Astrocyte of the spinal cord (primary cell): ENCODE data around the gene CLEC4M.
"Not testable (repeated sequence)": the region's sequence is repeated elsewhere in the genome, so short reads cannot be mapped to it uniquely, and the experiment has no call there.

Source experiments
- DNase-seq: peaks from one replicate; pipeline ENCODE4 v3.0.0; 2011; ENCODE audit warnings: low read depth, low spot score
- H3K4me3 ChIP-seq: 2 replicates; pipeline ENCODE4 v1.5.1; 2011; ENCODE audit warnings: low read depth, mild to moderate bottlenecking, low read length, moderate library complexity
- CTCF ChIP-seq: IDR thresholded peaks from 2 replicates; pipeline ENCODE4 v1.5.1; 2012; ENCODE audit warnings: low read depth, mild to moderate bottlenecking, low read length, inconsistent platforms
- in situ Hi-C: cut with HindIII; loops from 2 replicates; pipeline ENCODE4 v1.10.0; 2017; ENCODE audit warnings: low sequenced_read_pairs

CLEC4M gene

DNA sequence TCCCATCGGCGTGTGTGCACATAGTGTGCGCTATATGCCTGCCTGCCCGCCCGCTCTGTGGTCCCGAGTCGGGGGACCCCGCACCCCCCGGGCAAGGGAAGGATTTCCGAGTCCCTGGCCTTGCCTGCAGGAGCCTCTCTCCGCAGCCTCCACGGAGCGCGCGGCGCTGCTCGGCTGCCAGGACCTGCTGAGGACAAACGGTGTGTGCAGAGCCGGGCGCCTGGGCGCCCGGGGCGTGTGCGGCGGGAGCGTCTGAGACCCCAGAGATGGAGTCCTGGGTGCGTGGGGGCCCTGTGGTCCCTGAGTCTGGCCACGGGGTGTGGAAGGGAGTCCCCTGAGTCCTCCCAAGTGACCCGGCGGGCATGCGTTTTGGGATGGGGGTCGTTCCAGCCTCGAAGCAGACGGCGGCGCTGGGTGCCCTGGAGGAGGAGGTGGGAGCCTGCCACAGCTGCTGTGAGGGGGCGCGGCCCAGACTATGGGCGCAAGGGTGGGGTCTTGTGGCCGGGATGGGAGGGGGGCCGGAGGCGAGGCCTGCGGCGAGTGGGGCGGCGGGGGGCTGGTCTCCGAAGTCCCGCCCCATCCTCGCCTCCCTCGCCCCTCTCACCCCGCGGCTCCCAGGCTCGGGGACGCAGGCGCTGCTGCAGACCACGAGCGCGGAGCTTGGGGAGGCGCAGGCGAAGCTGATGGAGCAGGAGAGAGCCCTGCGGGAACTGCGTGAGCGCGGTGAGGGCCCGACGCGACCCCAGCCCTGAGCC lies 25.3 kb downstream of the CLEC4M start:
- H3K4me3 ChIP-seq, result no peak overlapping the region
- no peak for DNase-seq
- no peak for TF ChIP-seq CTCF
- in situ Hi-C loops, result no loop called here

DNA sequence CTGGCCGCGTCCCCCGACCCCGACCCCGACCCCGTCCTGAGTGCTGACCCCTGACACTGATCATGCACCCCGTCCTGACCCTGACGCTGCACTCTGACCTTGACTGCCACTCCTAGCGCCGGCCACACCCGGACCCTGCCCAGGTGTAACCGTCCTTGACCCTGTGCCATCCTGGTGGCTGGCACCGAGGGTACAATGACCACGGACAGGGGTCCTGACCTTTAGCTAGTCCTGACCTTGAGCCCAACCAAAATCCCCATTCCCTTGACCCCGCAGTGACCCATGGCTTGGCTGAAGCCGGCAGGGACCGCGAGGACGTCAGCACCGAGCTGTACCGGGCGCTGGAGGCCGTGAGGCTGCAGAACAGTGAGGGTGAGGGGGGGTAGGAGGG lies 25.9 kb downstream of the CLEC4M start:
- no peak overlapping the region for H3K4me3 ChIP-seq

DNA sequence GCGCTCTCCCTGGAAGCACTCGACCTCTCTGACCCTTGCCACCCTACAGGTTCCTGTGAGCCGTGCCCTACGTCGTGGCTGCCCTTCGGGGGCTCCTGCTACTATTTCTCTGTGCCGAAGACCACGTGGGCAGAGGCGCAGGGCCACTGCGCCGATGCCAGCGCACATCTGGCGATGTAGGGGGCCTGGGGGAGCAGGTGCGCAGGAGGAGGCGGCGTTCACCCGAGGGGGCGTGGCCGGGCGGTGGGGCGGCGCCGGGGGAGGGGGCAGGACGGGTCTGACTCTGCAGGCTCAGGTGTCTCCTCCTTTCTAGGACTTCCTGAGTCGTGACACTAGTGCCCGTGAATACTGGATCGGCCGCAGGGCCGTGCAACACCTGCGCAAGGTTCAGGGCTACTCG lies 26.4 kb downstream of the CLEC4M start:
- in situ Hi-C loops, result no loop called here
- no peak for TF ChIP-seq CTCF
- no peak overlapping the region for H3K4me3 ChIP-seq
- no peak for DNase-seq

More for the DNA sequence above, 25.9 kb downstream of the CLEC4M start:
- in situ Hi-C loops, result no loop called here
- no peak for TF ChIP-seq CTCF
- DNase-seq, result no peak

GRCh38 chr19:7790416-7790815 lies 27.4 kb downstream of the CLEC4M start:
- no peak for DNase-seq
- in situ Hi-C loops, result no loop called here
- no peak overlapping the region for H3K4me3 ChIP-seq

DNA sequence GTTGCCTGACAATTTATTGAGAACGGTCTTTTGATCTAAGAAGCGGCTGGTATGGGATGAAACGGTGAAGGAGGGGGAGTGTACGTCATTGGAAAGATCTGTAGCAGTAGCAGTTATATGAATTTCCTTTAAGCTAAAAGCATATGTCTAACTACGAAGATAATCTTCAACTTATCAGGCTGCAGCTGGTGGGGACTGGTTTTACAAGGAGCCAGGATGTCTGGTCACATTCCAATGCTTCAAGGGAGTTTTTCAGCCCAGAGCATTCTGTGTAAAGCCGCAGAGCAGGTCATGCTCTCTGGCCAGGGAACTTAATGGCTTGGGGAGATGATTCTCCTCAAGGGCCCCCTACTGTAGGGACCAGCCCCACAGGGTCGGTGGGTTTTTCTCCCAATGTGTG lies 29.2 kb downstream of the CLEC4M start:
- TF ChIP-seq CTCF, result no peak
- in situ Hi-C loops, result no loop called here
- no peak overlapping the region for H3K4me3 ChIP-seq
- DNase-seq, result no peak

More at GRCh38 chr19:7790416-7790815, 27.4 kb downstream of the CLEC4M start:
- TF ChIP-seq CTCF, result no peak

DNA sequence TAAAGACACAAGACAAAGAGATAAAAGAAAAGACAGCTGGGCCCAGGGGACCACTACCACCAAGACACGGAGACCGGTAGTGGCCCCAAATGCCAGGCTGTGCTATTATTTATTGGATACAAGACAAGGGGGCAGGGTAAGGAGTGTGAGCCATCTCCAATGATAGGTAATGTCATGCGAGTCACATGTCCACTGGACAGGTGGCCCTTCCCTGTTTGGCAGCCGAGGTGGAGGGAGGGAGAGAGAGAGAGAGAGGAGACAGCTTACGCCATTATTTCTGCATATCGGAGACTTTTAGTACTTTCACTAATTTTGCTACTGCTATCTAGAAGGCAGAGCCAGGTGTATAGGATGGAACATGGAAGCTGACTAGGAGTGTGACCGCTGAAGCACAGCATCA lies 29.7 kb downstream of the CLEC4M start:
- H3K4me3 ChIP-seq, in situ Hi-C loops, DNase-seq: not testable (repeated sequence)

DNA sequence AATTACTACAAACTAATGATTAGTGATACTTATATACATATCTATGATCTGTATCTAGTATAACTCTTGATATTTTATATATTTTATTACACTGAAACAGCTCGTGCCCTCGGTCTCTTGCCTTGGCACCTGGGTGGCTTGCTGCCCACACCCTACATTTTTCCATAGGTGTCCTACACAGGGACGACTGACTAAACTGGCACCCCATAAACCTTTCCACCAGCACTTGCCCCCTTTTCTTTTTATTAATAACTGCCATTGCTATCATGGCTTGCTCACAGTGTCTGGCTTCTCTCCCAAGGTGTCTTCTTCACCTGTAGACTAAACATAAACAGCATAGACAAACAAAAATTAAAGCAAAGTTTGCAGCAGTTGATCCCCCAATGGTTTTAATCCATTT lies 30.4 kb downstream of the CLEC4M start:
- in situ Hi-C loops, result no loop called here
- no peak for TF ChIP-seq CTCF
- no peak for DNase-seq
- no peak overlapping the region for H3K4me3 ChIP-seq
